ENCODE results near the gene LRBA.

Gene LRBA

DNA sequence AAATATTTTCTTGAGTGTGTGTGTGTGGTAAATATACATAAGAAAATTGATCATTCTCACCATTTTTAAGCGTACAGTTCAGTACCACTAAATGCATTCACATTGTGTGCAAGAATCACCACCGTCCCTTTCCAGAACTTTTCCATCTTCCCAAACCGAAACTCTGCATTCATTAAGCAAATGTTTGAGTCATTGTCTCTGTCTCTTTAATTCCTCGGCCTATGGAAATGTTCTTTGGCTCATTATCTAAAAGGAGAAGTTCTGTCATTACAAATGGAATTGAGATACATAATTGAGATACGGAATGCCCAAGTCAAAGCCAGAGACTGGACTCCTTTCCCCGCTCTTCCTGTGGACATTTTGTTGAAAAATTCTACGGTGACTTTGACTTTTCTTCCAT lies 767.9 kb downstream of the LRBA start:
- DNase-seq (ENCODE audit: low read depth in 2 of 2), result no peak

DNA sequence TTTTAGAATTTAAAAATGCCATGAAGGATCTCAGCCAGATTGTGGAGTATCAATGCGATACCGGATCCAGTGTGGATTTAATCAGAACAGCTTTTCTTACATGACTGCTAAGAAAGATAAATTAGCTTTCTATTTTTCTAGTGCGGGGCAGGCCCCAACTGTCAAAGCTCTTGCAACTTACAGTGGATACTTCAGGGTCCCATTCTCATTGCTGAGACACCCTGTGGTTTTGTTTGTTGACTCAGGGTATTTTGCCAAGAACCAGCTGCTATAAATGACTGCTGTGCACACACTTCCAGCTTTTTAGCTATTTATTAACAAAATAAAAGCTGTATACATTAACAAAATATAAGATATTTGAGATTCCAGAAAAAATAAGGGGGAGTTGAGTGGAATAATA lies 770.5 kb downstream of the LRBA start:
- DNase-seq (ENCODE audit: low read depth in 2 of 2), result no peak

DNA sequence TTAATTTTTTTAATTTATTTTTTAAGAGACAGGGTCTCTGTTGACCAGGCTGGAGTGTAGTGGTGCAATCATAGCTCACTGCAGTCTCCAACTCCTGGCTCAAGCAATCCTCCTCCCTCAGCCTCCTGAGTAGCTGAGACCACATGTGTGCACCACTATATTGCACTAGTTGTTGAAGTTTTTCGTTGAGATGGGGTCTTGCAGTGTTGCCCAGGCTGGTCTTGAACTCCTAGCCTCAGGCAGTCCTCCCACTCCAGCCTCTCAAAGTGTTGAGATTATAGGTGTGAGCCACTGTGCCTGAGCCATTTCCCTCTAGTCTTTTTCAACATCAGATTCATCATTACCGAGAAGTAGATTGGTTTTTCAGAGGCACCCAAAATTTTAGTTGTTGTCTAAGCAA lies 771.2 kb downstream of the LRBA start:
- no peak for DNase-seq (ENCODE audit: low read depth in 2 of 2)

DNA sequence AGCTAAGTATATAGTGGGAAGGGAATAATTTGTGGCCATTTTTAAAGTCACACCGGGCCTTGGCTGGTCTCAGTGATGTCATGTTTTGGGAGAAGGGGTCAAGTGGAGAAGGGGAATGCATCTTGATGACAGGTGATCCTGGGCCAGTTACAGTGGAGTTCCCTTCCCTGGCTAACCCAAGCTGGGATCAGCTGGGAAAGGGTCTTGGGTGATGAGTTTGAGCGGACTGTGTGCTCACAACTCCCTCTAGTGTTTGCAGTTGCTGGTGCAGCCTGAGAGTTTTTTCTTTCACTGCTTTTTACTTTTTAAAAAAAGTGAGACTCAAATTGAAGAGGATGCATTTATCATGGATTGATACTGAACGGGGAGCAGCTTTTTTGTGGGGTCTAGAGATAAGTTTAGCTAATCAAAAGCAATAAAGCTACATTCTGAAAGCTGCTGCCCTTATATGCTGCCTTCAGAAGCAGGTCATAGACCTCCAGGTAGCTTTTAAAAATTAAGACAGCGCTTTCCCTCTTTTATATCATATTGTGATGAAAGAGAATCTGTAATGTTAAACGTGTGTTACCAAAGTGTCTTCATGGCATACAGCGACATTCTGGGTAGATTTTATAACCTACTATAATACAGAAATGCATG lies 772.1 kb downstream of the LRBA start:
- DNase-seq (ENCODE audit: low read depth in 2 of 2), result no peak

DNA sequence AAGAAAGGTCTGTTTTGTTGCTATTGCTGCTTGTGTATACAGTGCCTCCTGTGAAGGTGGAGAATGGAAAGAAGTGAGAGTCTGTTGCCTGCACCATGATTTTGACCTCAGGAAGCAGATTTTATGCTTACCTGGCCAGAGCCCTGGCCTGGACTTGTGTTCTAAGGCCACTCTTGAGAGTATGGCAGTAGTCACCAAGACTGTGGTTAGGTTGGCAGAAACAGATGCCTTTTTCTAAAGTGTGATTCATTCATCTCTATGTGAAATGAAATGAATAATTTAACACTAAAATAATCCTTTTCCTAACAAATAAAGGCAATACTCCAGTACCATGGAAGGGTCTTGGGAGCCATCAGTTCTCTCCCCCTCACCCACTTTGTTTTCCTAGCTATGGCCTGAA lies 775.1 kb downstream of the LRBA start:
- DNase-seq (ENCODE audit: low read depth in 2 of 2), result no peak

DNA sequence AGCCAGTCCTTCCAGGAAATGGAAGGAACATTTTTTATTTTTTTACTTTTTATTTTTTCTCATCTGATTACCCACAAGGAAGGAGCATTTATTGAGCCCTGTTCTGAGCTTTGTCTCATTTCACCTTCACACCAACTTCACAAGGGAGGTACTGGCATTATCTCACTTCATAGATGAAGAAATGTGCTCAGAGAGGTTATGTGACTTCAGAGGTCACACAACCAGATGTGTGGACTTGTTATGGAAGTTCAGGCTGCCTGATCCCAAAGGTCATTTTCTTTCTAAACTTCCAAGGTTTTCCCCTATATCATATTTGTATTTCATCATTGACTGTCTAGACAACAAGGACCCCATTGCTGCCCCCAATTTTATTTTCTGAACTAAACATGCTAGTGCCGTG lies 776.5 kb downstream of the LRBA start:
- no peak for DNase-seq (ENCODE audit: low read depth in 2 of 2)

DNA sequence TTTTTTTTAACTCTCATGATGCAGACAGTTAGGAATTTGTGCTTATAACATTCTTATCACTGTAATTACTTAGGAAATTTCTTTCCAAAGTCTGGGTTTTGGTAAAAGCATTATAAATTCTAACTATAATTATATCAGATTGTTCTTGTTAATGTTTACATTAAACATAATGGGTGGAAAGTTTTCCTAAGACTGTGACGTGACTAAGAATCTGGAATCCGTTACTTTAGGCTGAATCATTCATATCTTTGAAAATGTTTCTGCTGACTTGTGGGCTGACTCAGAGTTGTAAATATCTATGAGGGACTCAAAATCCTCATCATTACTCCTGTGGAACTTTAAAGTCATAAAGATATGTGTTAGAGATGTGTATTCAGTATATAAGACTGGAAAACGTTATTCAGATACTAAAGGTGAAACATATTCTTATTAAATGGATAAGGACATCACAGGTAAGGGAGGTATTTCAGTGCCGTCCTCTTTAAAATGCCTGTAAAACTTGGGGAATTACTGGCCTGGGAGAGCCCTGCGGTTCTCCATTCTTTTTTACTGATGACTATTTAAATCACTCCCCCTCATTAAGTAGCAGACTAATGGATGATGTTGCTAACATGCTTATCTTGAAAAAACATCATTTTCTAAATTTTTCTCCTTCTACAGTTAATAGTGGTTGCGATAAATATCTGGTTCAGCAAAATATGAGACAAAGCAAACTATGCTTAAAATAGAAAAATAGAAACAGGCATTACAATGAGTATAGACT lies 777.8 kb downstream of the LRBA start:
- DNase-seq (ENCODE audit: low read depth in 2 of 2), result no peak

DNA sequence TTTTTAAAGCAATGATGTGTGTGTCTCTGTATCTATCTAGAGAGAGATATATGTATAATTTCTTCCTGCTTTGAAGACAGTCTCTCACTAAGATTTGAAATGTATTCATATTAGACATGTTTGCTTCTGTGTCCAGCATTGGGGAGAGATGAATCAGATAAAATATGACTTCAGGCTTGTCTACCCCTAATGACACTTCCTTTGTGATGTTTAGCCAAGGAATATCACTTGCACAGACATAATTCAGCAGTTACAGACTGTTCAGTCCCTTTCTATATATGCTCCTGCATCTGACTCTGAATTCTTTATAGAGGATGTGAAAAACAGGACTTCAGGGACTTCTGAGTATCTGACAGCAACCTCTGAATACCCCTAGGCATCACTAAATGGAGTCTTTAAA lies 778.5 kb downstream of the LRBA start:
- DNase-seq (ENCODE audit: low read depth in 2 of 2), result no peak

DNA sequence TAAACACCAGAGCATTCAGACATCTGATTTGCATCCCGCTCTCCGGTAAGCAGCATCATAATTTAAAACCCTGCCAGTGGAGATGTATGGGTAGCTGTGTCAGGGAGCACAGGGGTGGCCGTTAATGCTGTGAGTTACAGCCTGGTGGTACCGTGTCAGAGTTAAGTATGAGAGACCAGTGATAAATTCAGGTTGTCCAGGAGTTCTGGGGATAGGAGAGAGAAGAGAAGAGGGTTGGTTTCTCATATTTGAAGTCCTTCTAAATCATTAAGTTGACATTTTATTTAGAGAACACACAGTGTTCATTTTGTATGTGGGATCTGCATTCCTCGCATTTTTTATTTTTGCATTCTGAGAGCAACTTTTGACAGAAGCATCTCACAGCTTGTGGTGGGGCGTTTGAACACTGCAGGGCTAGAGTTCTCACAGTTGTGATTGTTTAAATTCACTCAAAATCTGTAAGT lies 779.2 kb downstream of the LRBA start:
- DNase-seq (ENCODE audit: low read depth in 2 of 2), result no peak

DNA sequence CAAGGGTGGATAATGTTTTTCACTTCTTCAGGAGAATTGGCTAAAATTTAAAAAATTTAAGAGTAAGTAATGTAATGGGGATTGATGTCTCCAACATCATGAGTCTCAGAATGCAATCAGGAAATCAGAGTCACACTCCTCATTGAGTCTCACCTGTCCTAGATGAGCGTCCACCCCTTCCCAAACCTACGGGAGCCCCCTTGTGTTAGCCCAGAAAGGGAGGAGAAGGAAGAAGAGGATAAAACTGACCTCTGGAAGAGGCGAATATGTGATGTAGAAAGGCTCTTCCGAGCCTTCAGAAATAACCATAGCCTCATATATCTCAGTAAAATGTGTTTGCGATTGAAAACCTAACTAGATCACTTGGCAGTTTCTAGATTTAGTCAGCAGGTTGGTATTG lies 779.8 kb downstream of the LRBA start:
- no peak for DNase-seq (ENCODE audit: low read depth in 2 of 2)

DNA sequence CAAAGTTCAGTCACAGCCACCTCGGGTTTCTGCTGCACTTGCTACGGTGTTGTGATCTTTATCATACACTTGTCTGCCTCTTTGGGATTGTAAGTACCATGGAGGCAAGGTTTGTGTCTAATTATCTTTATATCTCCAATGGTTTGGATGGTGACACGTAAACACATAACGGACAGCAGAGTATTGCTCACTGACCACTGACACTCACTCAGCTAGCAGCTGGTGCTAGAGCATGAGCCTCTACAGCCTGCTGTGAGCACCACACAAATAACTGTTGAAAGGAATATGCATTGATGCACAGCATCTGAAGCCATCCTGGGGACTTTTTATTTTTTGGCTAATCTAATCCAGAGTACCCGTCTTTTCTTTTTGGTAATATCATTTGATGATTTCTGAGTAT lies 780.8 kb downstream of the LRBA start:
- DNase-seq (ENCODE audit: low read depth in 2 of 2), result no peak

DNA sequence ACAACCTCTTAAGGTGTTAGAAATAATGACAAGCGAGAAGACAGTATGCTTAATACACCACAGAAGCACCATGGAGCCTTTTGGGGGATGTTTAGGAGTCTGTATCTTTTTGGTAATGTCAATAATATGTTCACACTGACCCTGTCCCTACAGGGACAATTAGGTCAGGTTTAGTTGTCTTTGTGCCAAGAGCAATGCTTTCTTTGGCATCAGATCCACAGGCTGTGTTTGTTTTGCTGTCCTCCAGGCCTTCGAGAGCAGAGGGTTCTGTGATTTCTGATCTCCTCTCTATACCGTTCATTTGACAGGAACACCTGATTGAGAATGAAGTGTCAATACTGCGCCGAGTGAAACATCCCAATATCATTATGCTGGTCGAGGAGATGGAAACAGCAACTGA lies 783.1 kb downstream of the LRBA start:
- DNase-seq (ENCODE audit: low read depth in 2 of 2), result no peak

DNA sequence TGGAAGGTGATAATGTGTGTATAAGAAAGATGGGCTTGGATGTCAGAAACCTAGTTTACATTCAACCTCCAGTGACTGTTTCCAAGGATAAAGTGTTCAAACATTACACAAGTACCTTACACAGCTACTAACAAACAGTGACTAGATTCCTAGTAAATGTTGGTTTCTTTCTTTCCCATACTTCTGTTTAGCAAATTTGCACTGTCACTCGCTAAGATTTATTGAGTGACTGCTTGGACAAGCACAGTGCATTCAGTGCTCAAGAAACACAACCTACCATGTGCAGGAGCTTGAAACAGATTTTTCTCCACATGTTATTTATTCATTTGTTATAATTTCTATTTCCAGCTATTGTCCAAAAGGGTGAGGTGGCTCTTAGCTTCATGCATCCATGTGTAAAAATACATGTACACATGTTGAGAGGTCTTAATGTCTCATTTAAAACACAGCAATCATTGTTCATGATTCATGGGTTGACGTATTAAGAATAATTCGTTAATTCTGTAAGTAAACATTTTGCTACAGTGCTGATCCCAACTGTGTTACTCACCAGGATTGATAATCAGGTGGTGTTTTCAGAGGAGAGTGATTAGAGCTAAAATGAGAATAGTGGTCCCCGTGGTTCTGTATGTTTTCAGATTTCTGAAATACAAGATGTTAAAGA lies 783.8 kb downstream of the LRBA start:
- DNase-seq (ENCODE audit: low read depth in 2 of 2), result no peak

DNA sequence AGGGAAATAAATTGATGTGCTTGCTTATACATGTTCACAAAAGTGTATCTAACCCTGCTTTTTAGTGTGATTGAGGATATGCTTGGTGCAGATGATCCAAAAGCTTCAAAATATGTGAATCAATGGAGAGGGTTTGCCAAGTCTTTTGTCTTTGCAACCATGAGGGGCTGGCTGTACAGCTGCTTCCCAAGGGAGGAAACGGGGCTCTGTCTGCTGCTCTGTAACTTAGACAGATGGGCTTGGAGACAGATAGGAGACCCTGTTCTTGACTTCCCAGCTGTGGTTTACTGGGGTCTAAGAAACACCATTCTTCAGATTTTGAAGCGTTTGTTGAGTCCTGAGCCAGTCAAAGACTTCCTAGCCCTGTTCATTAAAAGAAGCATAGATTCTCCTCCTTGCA lies 784.5 kb downstream of the LRBA start:
- DNase-seq (ENCODE audit: low read depth in 2 of 2), result no peak

DNA sequence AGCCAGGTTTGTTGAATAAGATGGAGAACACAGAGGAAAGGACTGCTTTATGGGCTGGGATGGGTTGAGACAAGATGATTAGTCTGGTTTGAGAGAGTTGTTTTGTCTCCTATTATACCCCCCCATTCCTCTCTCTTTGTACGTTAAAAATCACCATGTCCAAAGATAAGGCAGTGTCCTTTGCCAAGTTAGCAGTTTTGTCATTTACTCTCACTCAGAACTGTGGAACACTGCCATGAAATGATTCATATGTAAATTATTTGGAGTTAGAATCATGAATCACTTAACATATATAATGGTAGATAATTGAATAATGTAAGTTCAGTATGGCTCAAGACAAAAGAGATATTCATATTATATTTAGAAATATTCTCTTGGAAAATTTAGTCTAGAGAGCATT lies 785.6 kb downstream of the LRBA start:
- no peak for DNase-seq (ENCODE audit: low read depth in 2 of 2)

DNA sequence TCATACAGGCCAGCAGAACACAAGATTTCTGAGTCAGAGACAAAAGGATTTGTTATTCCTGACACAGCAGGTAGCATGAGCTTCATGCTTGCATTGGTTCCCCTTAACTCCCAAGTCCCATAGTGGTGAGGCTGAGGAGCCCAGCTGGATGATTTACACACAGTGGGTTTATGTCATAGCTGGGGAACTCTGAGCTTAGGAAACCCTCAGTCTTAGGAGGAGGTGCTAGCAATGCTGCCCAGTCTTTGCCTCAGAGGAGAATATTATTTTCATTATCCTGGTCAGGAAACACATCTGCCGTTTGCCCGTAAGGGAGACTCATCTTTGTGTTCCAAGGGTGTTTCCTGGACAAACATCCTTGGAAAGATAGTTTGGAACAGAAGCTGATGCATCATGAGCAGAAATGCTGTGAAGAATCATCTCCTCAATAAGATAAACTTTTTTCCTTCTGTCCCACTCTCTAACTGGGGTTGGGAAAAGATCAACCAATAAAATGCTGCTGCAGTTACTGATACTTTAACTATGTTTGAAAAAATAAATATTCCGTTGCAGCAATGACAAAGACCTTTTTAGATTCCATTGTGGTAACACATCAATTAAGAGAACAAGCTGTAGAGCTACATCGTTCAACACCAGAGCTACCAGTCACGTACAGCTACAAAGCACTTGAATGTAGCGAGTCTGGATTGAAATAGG lies 790.0 kb downstream of the LRBA start:
- no peak for DNase-seq (ENCODE audit: low read depth in 2 of 2)

DNA sequence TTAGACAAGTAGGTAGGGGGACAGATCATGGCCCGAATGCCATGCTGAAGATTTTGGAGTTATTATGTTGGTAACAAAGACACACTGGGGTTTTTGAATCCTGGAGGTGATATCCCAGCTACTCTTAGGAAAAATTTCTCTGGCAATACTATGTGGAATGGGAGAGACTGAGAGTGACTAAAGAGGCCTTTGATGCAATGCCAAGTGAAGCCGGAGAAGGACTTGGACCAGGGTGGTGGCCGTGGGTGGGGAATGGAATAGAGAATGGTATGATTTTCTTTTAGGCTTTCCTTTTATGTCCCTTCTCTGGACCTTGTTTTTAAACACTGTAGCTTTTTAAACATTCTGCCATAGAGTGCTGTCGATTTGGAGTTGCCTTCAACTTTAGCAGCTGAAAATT lies 795.2 kb downstream of the LRBA start:
- no peak for DNase-seq (ENCODE audit: low read depth in 2 of 2)

DNA sequence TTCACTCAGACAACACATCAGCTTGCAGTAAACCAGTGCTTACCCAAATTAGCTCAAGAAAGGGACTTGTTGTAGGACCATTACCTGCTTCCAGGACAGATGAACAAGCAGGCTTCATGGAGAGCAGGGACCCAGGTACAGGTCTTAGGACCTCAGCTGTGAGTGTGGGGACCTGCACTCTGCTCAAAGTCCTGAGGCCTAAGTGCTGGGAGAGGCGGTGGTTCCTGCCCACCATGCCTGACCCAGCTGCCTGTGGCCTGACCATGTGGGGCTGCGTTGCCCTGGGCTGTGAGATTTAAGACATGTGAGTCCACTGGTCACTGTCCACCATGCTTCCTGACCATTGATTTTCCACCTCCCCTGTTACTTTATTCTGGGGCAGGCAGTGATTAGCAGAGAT lies 796.6 kb downstream of the LRBA start:
- no peak for DNase-seq (ENCODE audit: low read depth in 2 of 2)

DNA sequence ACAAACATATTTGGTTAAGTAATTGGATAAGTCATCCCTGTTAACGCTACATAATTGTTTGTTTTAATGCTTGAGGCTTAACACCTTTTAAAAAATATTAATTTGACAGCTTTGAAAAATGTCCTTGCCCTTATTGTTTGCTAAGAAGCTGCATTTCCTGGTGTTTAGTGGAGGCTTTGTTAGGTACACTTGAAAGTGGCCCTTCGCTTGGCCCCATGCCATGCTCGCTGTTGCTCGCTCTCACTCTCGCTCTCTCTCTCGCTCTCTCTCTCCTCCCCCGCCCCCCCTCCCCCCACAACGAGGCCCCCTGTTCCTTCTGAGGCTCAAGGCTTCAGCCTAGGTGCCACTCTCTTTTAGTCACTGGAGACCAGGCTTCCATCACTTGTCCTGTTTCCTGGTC lies 797.3 kb downstream of the LRBA start:
- no peak for DNase-seq (ENCODE audit: low read depth in 2 of 2)

DNA sequence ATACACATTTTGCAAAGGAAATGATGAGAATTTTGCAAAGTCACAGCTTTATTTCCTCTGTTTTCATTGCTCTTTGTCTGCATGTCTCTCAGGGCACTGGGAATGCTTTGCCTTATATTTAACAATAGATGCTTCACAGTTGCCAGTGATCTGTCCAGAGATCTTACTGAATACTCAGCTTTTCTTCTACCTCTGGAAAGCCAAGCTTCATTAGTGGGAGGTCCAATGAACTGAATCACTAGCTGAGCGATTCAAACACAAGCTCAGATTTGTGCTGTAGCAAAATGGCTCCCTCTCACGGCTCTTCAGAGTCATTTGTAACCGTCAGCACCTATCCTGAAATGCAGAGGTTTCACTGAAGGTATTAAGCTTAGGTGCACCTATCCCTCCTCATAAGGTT lies 797.9 kb downstream of the LRBA start:
- no peak for DNase-seq (ENCODE audit: low read depth in 2 of 2)

DNA sequence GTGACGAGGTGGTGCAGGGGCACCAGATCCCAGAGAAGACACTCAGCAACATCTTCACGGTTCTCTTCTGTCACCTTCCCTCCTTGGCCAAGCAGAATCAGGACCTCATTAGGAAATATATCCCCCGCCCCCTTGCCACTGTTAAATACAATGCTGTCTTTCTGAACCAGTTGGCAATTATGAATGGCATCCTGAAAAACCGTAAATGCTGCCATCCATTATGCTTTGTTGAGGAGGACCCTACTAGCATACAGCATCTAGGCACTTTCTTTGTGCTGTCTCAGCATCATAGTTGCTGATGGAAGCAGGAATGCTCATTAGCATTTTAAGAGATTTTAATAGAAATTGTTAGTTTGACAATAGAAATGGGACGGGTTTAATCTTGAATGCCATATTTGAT lies 798.4 kb downstream of the LRBA start:
- DNase-seq (ENCODE audit: low read depth in 2 of 2), result no peak

DNA sequence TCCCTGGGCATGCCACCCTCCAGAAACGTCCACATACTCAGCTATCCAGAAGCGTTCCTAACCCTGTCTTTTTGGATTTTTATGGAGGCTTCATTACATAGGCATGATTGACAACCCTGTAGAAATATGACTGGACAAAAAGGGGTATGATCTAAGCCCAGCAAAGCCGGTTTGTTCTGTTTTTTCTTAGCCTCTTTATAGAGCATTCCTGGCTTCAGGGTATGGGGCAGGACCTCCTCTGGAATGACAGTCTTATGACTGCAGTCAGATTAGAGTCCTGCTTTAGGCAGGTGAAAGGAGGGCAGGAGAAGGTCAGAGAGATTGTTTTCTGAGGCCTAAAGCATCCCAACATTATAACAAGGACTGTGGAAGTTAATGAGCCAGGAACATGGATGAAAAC lies 799.5 kb downstream of the LRBA start:
- no peak for DNase-seq (ENCODE audit: low read depth in 2 of 2)
